AG04450 (cell line): ENCODE results near the gene MCFD2. TPM values are rescaled to one million over a fixed set of nuclear protein-coding genes. Genes with fewer than 3 reads are reported as not detected.

Experiments used
- CTCF ChIA-PET: fragments of 300-600, 350-600 bp; formaldehyde crosslinking; extraction: SDS; loops from one replicate; lab custom pipeline; 2022; ENCODE audit warnings: antibody characterized with exemption, inconsistent platforms; lab: Charles Lee
- POLR2A ChIA-PET: fragments of 350-600 bp; formaldehyde crosslinking; extraction: SDS; loops from one replicate; lab custom pipeline; 2021; ENCODE audit warnings: antibody characterized with exemption, inconsistent platforms; lab: Yijun Ruan, JAX
- DNase-seq: peaks from one replicate; pipeline ENCODE4 v3.0.0-alpha.2; 2011; ENCODE audit warnings: low read depth, low spot score
- H3K27ac ChIP-seq: one replicate; pipeline ENCODE4 v1.5.1; 2012; ENCODE audit warnings: low read depth, low read length, control low read depth
- H3K27me3 ChIP-seq: one replicate; pipeline ENCODE4 v1.6.0; 2012; ENCODE audit warnings: low read length; ENCODE audit not compliant: control insufficient read depth, insufficient read depth
- H3K4me3 ChIP-seq: 2 replicates; pipeline ENCODE4 v1.5.1; 2011; ENCODE audit warnings: mild to moderate bottlenecking, low read depth, low read length, control low read depth
- H3K9me3 ChIP-seq: 2 replicates; pipeline ENCODE4 v1.5.1; 2012; ENCODE audit warnings: low read length; ENCODE audit not compliant: control insufficient read depth, insufficient read depth
- CTCF ChIP-seq: IDR thresholded peaks from 2 replicates; pipeline ENCODE4 v1.5.1; 2011; ENCODE audit warnings: low read depth, low read length, control low read depth, inconsistent platforms
- polyA plus RNA-seq: library from polyadenylated mRNA; depleted of rRNA; stranded (reverse); fragments of >200 nt; gene quantifications from 2 replicates; pipeline ENCODE4 v1.2.3, GENCODE V29; 2011

Gene MCFD2
- polyA plus RNA-seq, 1 experiment = 231 TPM

GRCh38 chr2:46858702-46859090, 56.9 kb downstream of the MCFD2 start:
- Histone ChIP-seq H3K27me3 (no peaks in the 10 kb centered on the region), H3K9me3 (no peaks in the 10 kb centered on the region), H3K27ac (peak overlapping the region; percentile 94), H3K4me3 (no peak overlapping the region)
- ChIA-PET POLR2A (interaction anchor here (1.0 to 1.4 kb wide), 4 partner anchors 9 to 88 kb away, joined by 3 to 9 read pairs (median 4); no protein-coding TSS in a partner anchor), CTCF (interaction anchor here (1.1 kb wide), 1 partner anchor 18 kb away, joined by 3 read pairs; no protein-coding TSS in a partner anchor)
- TF ChIP-seq CTCF = no peak
- peak; percentile 76 for DNase-seq

DNA sequence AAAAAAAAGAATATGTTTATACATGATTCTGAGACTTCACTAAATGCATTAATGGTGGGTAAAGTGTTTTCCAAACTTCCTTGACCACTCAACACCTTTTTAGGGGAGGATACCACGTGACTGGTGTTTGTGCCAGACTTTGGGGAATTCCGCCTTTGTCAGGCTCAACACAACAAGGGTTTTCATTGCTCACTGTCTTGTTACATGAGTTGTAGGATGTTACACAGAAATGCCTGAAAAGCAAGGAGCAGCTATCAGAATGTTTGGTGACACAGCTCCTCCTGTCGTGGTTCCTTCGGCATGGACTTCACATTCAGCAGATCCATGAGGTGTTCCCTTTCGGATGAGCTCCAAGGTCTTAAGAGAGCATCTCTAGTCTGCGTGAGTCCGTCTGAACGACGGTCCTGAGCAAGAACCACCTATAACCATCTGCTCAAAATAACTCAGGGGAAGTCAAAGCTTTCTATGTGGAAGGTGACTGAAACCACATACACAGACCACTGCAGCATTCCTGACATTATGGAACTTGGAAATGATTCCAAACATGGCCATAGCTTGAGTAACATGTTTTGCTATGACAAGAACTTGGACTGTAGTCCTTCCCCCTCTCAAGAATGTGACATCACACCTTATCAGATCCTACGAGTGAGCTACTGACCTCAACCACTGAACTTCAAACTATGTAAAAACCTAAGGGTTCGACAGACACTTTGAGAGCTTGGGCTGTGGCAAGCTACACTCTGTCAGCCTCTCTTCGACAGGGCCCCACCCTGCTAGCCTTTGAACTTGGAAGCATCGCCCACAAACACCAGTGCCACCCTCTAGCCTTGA, 57.5 kb downstream of the MCFD2 start:
- ChIA-PET CTCF (interaction anchor here (1.1 to 1.4 kb wide), 2 partner anchors 19 to 82 kb away, joined by 3 read pairs; no protein-coding TSS in a partner anchor), POLR2A (interaction anchor here (0.6 to 1.4 kb wide), 6 partner anchors 8 to 317 kb away, joined by 3 to 9 read pairs (median 4); no protein-coding TSS in a partner anchor)
- Histone ChIP-seq H3K4me3 (no peak overlapping the region), H3K27ac (peak overlapping the region; percentile 94), H3K9me3 (peaks cover 2% of the 10 kb centered on the region; the same call in 1 of the 2 replicates), H3K27me3 (no peaks in the 10 kb centered on the region)
- no peak for DNase-seq
- no peak for TF ChIP-seq CTCF

DNA sequence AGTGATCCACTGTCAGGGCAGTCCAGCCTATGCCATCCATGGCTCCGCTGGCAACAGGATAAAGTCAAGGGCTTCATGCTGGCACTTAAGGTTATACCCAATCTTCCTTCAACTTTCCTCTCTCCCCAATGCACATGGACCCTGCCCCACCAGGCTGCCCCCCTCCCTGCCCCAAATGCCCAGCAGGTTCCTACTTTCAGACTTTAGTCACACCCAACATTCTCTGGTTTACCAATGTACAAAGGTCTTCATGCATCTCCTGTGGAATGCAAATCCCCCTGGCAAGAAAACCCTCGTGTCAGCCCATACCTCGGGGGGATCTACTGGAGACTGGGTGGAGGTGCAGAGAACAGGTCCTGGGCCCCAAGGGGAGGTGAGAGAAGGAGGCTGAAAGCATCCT, 59.3 kb downstream of the MCFD2 start:
- CTCF ChIA-PET = interaction anchor here (1.0 to 1.4 kb wide), 2 partner anchors 80 to 200 kb away, joined by 3 read pairs; no protein-coding TSS in a partner anchor
- DNase-seq = no peak

DNA sequence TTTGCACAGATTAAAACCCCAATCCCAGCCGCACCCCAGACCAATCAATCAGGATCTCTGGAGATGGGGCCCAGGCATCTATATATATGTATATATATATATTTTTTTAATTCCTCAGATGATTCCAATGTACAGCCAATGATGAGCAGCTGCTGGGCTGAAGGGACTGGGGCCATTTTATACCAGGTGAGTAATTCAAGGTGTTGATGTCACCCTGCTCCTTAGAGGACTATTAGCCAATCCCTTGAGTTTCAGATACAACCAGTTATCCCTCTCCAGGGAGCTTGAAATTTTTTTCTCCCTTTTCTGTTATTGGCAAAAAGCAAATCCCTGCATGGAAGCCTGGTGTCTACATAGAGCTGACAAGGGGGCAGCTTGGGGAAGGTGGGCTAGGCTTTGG, 59.8 kb downstream of the MCFD2 start:
- Histone ChIP-seq H3K27ac (peak overlapping the region; percentile 95), H3K27me3 (no peaks in the 10 kb centered on the region), H3K4me3 (no peak overlapping the region), H3K9me3 (peaks cover 5% of the 10 kb centered on the region; the same call in 1 of the 2 replicates)
- ChIA-PET CTCF (no interaction called here), POLR2A (interaction anchor here (0.8 to 1.4 kb wide), 3 partner anchors 21 to 852 kb away, joined by 3 to 6 read pairs (median 3); no protein-coding TSS in a partner anchor)
- DNase-seq = no peak
- no peak for TF ChIP-seq CTCF

More for the DNA sequence above, 59.3 kb downstream of the MCFD2 start:
- Histone ChIP-seq H3K27me3 (no peaks in the 10 kb centered on the region), H3K4me3 (no peak overlapping the region), H3K27ac (peak overlapping the region; percentile 95), H3K9me3 (peaks cover 5% of the 10 kb centered on the region; the same call in 1 of the 2 replicates)
- POLR2A ChIA-PET = interaction anchor here (0.8 to 1.4 kb wide), 3 partner anchors 21 to 852 kb away, joined by 3 to 6 read pairs (median 3); no protein-coding TSS in a partner anchor
- no peak for TF ChIP-seq CTCF

GRCh38 chr2:46854260-46854659, 61.3 kb downstream of the MCFD2 start:
- POLR2A ChIA-PET = no interaction called here

More at GRCh38 chr2:46854260-46854659, 61.3 kb downstream of the MCFD2 start:
- H3K4me3 ChIP-seq = no peak overlapping the region
- no peak for DNase-seq
- no peaks in the 10 kb centered on the region for H3K27me3 ChIP-seq
- H3K27ac ChIP-seq = peak overlapping the region; percentile 84
- CTCF ChIA-PET = no interaction called here
- TF ChIP-seq CTCF = no peak
- H3K9me3 ChIP-seq = peaks cover 5% of the 10 kb centered on the region; the same call in 1 of the 2 replicates
